ENCODE measurements around the gene ZDHHC8. TPM values are rescaled to one million over a fixed set of nuclear protein-coding genes. Genes with fewer than 3 reads are reported as not detected.

Gene ZDHHC8
- polyA plus RNA-seq, 1 donor (not counting 4 experiments of a cell fraction or from before 2014, with no cell fraction given), result 16.0 TPM

DNA sequence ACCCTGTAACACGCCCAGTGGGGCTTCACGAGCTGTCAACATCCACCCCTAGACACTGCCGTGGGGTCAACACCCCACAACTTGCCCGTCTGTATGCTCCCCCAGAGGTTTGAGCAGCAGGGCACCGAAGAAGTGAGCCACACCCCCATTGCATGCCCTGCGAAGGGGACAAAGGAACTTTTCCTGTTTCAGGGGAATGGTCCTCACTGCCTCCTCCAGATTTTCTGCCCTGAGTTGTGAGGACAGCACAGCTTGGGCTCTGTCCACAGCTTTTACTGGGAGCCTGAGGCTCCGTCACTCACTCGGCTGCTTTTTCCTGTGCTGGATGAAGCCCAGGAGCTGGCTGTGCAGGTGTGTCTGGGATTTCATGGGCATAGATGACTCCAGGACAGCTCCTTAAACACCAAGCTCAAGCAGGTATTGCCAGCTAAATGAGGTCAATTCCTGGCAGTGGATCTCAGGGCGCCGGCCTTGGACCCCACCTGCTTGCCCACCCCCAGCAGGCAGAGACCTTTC, 59.5 kb downstream of the ZDHHC8 start:
- no peaks in the 10 kb centered on the region for H4K20me1 ChIP-seq (ENCODE audit: control insufficient read depth, extremely low read depth, insufficient read depth, low read length)
- DNase-seq (ENCODE audit: low read depth, low spot score), result no peak
- no peak for FAIRE-seq
- H3K27me3 ChIP-seq (ENCODE audit: control insufficient read depth, extremely low read depth, insufficient read depth, low read length), result no peaks in the 10 kb centered on the region
- dilution Hi-C loops (cut with MboI; ENCODE audit: extremely low pct_ligation_motif_present, low sequenced_read_pairs), result no loop called here
- no peak overlapping the region for H3K27ac ChIP-seq (ENCODE audit: control insufficient read depth, insufficient read depth, low read length)
- no peak overlapping the region for H3K4me2 ChIP-seq (ENCODE audit: control insufficient read depth, extremely low read depth, insufficient read depth, low read depth, low read length)
- H3K36me3 ChIP-seq (ENCODE audit: control insufficient read depth in 2 of 2, extremely low read depth in 1 of 2, insufficient read depth in 2 of 2, low read length in 2 of 2), result no peaks in the 10 kb centered on the region
- no peak overlapping the region for H3K4me3 ChIP-seq (ENCODE audit: control insufficient read depth in 2 of 3, extremely low read depth in 1 of 3, insufficient read depth in 2 of 3, low read depth in 1 of 3, low read length in 3 of 3)
- no peaks in the 10 kb centered on the region for H3K9me1 ChIP-seq (ENCODE audit: control insufficient read depth, extremely low read depth, insufficient read depth, low read length)
- no peaks in the 10 kb centered on the region for H3K9me3 ChIP-seq (ENCODE audit: control insufficient read depth, low read depth, low read length)
- H2AFZ ChIP-seq (ENCODE audit: control insufficient read depth, low read length), result no peak overlapping the region
- no peak for TF ChIP-seq EZH2 (IDR thresholded peaks at IDR 0.05; ENCODE audit: low read length)
- TF ChIP-seq, protein P1, sequence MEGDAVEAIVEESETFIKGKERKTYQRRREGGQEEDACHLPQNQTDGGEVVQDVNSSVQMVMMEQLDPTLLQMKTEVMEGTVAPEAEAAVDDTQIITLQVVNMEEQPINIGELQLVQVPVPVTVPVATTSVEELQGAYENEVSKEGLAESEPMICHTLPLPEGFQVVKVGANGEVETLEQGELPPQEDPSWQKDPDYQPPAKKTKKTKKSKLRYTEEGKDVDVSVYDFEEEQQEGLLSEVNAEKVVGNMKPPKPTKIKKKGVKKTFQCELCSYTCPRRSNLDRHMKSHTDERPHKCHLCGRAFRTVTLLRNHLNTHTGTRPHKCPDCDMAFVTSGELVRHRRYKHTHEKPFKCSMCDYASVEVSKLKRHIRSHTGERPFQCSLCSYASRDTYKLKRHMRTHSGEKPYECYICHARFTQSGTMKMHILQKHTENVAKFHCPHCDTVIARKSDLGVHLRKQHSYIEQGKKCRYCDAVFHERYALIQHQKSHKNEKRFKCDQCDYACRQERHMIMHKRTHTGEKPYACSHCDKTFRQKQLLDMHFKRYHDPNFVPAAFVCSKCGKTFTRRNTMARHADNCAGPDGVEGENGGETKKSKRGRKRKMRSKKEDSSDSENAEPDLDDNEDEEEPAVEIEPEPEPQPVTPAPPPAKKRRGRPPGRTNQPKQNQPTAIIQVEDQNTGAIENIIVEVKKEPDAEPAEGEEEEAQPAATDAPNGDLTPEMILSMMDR (optimal IDR thresholded peaks at IDR 0.05 in 1 of 3, IDR thresholded peaks at IDR 0.05 in 1 of 3, conservative IDR thresholded peaks at IDR 0.05 in 1 of 3; ENCODE audit: extremely low read depth in 1 of 3, insufficient read depth in 2 of 3, low read length in 3 of 3), result no peak
- no peaks in the 10 kb centered on the region for H3K4me1 ChIP-seq (ENCODE audit: control insufficient read depth, extremely low read depth, insufficient read depth, low read length)
- H3K9ac ChIP-seq (ENCODE audit: control insufficient read depth, extremely low read depth, insufficient read depth, low read length), result no peak overlapping the region
- H3K79me2 ChIP-seq (ENCODE audit: control insufficient read depth, insufficient read depth, low read length), result no peaks in the 10 kb centered on the region

GRCh38 chr22:20191803-20192202, 60.2 kb downstream of the ZDHHC8 start:
- Histone ChIP-seq H3K27me3 (ENCODE audit: control insufficient read depth, extremely low read depth, insufficient read depth, low read length) (no peaks in the 10 kb centered on the region), H3K9me3 (ENCODE audit: control insufficient read depth, low read depth, low read length) (no peaks in the 10 kb centered on the region), H3K27ac (ENCODE audit: control insufficient read depth, insufficient read depth, low read length) (no peak overlapping the region), H3K9me1 (ENCODE audit: control insufficient read depth, extremely low read depth, insufficient read depth, low read length) (no peaks in the 10 kb centered on the region), H3K4me1 (ENCODE audit: control insufficient read depth, extremely low read depth, insufficient read depth, low read length) (no peaks in the 10 kb centered on the region), H4K20me1 (ENCODE audit: control insufficient read depth, extremely low read depth, insufficient read depth, low read length) (no peaks in the 10 kb centered on the region), H3K36me3 (ENCODE audit: control insufficient read depth in 2 of 2, extremely low read depth in 1 of 2, insufficient read depth in 2 of 2, low read length in 2 of 2) (no peaks in the 10 kb centered on the region), H3K4me2 (ENCODE audit: control insufficient read depth, extremely low read depth, insufficient read depth, low read depth, low read length) (no peak overlapping the region), H2AFZ (ENCODE audit: control insufficient read depth, low read length) (no peak overlapping the region), H3K79me2 (ENCODE audit: control insufficient read depth, insufficient read depth, low read length) (no peaks in the 10 kb centered on the region), H3K4me3 (ENCODE audit: control insufficient read depth in 2 of 3, extremely low read depth in 1 of 3, insufficient read depth in 2 of 3, low read depth in 1 of 3, low read length in 3 of 3) (no peak overlapping the region), H3K9ac (ENCODE audit: control insufficient read depth, extremely low read depth, insufficient read depth, low read length) (no peak overlapping the region)
- DNase-seq (ENCODE audit: low read depth, low spot score) (no peak), FAIRE-seq (no peak)
- TF ChIP-seq EZH2 (IDR thresholded peaks at IDR 0.05; ENCODE audit: low read length), result no peak
- TF ChIP-seq, protein P1 (optimal IDR thresholded peaks at IDR 0.05 in 1 of 3, IDR thresholded peaks at IDR 0.05 in 1 of 3, conservative IDR thresholded peaks at IDR 0.05 in 1 of 3; ENCODE audit: extremely low read depth in 1 of 3, insufficient read depth in 2 of 3, low read length in 3 of 3), result no peak
- dilution Hi-C loops (cut with MboI; ENCODE audit: extremely low pct_ligation_motif_present, low sequenced_read_pairs), result no loop called here
